Activated CD4-positive, alpha-beta T cell treated with anti-CD3 and anti-CD28 coated beads for 36 hours (primary cell): ENCODE results near the gene CEP44. TPM values are rescaled to one million over a fixed set of nuclear protein-coding genes. Genes with fewer than 3 reads are reported as not detected.

Source experiments
- ATAC-seq: fragments of 200-7000 bp; cut with Tn5 transposase; one replicate; pipeline ENCODE4 v1.10.0; 2021; ENCODE audit warnings: mild to moderate bottlenecking, moderate library complexity
- CTCF ChIA-PET: fragments of 350-600 bp; sonication (Branson Sonifier 250); formaldehyde crosslinking; loops from one replicate; lab custom pipeline; 2021; ENCODE audit warnings: antibody characterized with exemption; lab: Charles Lee
- POLR2A ChIA-PET: fragments of 350-600 bp; sonication (Branson Sonifier 250); formaldehyde crosslinking; loops from one replicate; lab custom pipeline; 2021; ENCODE audit warnings: antibody characterized with exemption, inconsistent platforms; lab: Charles Lee
- DNase-seq: peaks from one replicate; pipeline ENCODE4 v3.0.0-alpha.2; 2020
- H3K27ac Mint-ChIP-seq: one replicate; pipeline ENCODE4 v1.8.0; 2021; ENCODE audit warnings: mixed read lengths
- H3K27me3 Mint-ChIP-seq: one replicate; pipeline ENCODE4 v1.8.0; 2021; ENCODE audit warnings: mixed read lengths
- H3K36me3 Mint-ChIP-seq: one replicate; pipeline ENCODE4 v1.8.0; 2021; ENCODE audit warnings: low read depth, mixed read lengths
- H3K4me1 Mint-ChIP-seq: one replicate; pipeline ENCODE4 v1.8.0; 2021; ENCODE audit warnings: mixed read lengths
- H3K4me3 Mint-ChIP-seq: one replicate; pipeline ENCODE4 v1.8.0; 2021; ENCODE audit warnings: mild to moderate bottlenecking, moderate library complexity, mixed read lengths
- H3K9me3 Mint-ChIP-seq: one replicate; pipeline ENCODE4 v1.8.0; 2021; ENCODE audit warnings: low read depth, mixed read lengths
- intact Hi-C, 2 experiments: fragments of 100-400 bp; cut with DNase I in 1 of 2; cut with micrococcal nuclease in 1 of 2; formaldehyde crosslinking; loops; one replicate each; pipeline versions ENCODE4 v1.14.2 to v1.15.1; 2022 to 2024; cut with DNase I, micrococcal nuclease
- total RNA-seq, 2 experiments: library from RNA; stranded (reverse); gene quantifications; one replicate each; pipeline ENCODE4 v1.2.3, GENCODE V29; 2021

CEP44 gene
- total RNA-seq, 2 experiments from 2014 or later: 20.1 to 30.1 TPM

GRCh38 chr4:174305961-174306360 lies 22.2 kb downstream of the CEP44 start:
- Mint-ChIP-seq H3K36me3 (peaks cover 28% of the 10 kb centered on the region), H3K27me3 (no peaks in the 10 kb centered on the region), H3K4me3 (no peak overlapping the region), H3K4me1 (peaks cover under 1% of the 10 kb centered on the region), H3K9me3 (no peaks in the 10 kb centered on the region), H3K27ac (no peak overlapping the region)
- DNase-seq (no peak), ATAC-seq (no peak)
- POLR2A ChIA-PET: no interaction called here
- CTCF ChIA-PET: no interaction called here
- intact Hi-C loops: no loop called here

DNA sequence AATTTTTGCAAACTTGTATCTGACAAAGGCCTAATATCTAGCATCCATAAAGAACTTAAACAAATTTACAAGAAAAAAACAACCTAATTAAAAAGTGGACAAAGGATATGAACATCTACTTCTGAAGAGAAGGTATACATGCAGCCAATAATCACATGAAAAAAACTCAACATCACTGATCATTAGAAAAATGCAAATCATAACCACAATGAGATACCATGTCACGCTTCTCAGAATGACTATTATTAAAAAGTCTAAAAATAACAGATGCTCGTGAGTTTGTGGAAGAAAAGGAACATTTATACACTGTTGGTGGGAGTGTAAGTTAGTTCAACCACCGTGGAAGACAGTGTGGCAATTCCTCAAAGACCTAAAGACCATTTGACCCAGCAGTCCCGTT lies 24.0 kb downstream of the CEP44 start:
- intact Hi-C loops: no loop called here
- Mint-ChIP-seq H3K4me1 (no peaks in the 10 kb centered on the region), H3K4me3 (no peak overlapping the region), H3K9me3 (no peaks in the 10 kb centered on the region), H3K36me3 (peaks cover 26% of the 10 kb centered on the region), H3K27me3 (no peaks in the 10 kb centered on the region), H3K27ac (no peak overlapping the region)
- ATAC-seq (no peak), DNase-seq (no peak)
- ChIA-PET CTCF (no interaction called here), POLR2A (no interaction called here)

DNA sequence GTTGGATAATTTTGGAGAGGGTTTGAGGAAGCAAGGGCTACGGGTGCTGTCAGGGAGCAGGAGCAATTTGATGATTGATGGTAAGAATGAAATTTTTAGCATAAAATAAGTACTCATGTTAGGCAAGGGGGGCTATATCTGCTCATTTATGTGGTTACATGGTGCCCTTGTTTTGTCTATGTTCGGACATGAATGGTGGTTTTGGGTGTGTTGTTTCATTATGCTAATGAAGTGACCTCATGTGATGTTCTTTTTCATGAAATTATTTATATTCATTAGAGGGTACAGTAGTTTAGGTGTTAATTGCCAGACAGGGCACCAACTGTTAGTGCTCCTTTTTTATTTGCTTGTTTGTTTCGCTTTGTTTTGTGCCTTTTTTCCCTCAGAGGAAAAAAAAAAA lies 29.3 kb downstream of the CEP44 start:
- Mint-ChIP-seq H3K27ac (no peak overlapping the region), H3K9me3 (no peaks in the 10 kb centered on the region), H3K36me3 (peaks cover 23% of the 10 kb centered on the region), H3K27me3 (no peaks in the 10 kb centered on the region), H3K4me1 (no peaks in the 10 kb centered on the region), H3K4me3 (no peak overlapping the region)
- ChIA-PET POLR2A (no interaction called here), CTCF (no interaction called here)
- intact Hi-C loops: no loop called here
- DNase-seq (no peak), ATAC-seq (no peak)

GRCh38 chr4:174314274-174314673 lies 30.6 kb downstream of the CEP44 start:
- Mint-ChIP-seq H3K36me3 (peaks cover 17% of the 10 kb centered on the region), H3K4me1 (no peaks in the 10 kb centered on the region), H3K9me3 (no peaks in the 10 kb centered on the region), H3K27me3 (no peaks in the 10 kb centered on the region), H3K27ac (no peak overlapping the region), H3K4me3 (no peak overlapping the region)
- POLR2A ChIA-PET: no interaction called here
- CTCF ChIA-PET: interaction anchor here (0.7 kb wide), 1 partner anchor 15 kb away, joined by 3 read pairs; no protein-coding TSS in a partner anchor
- DNase-seq (no peak), ATAC-seq (no peak)
- intact Hi-C loops: no loop called here

DNA sequence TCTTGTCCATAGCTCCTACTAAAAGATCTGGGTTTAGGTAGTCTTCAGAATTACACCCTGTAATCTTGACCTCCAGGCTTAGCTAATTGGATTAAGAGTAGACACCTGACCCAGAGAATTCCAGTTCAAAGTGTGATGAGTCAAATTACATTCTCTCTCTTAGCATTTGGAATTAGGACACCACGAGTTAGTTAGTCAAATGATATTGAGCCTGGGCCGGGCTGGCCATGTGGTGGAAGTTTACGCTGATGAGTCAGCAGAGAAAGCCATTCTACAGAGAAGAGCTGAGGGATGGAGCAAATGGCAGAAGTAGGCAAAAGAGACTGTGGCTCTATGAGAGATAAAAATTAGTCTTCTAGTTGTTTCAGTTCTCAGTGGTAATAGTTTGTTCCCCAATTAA lies 31.1 kb downstream of the CEP44 start:
- H3K27me3 Mint-ChIP-seq: no peaks in the 10 kb centered on the region
- ATAC-seq: no peak
- no peak overlapping the region for H3K27ac Mint-ChIP-seq
- peaks cover 17% of the 10 kb centered on the region for H3K36me3 Mint-ChIP-seq
- no peaks in the 10 kb centered on the region for H3K4me1 Mint-ChIP-seq
- no peaks in the 10 kb centered on the region for H3K9me3 Mint-ChIP-seq
- no peak overlapping the region for H3K4me3 Mint-ChIP-seq
- ChIA-PET CTCF (interaction anchor here (0.6 to 0.7 kb wide), 3 partner anchors 15 to 1441 kb away, joined by 3 read pairs; no protein-coding TSS in a partner anchor), POLR2A (interaction anchor here (0.6 kb wide), 1 partner anchor 980 kb away, joined by 3 read pairs; the partner anchor contains the start of gene HMGB2)
- DNase-seq: no peak
- intact Hi-C loops: loop anchor here in 1 of 2 experiments (5.0 kb wide), 1 partner anchor 157 kb away; no protein-coding TSS in a partner anchor

DNA sequence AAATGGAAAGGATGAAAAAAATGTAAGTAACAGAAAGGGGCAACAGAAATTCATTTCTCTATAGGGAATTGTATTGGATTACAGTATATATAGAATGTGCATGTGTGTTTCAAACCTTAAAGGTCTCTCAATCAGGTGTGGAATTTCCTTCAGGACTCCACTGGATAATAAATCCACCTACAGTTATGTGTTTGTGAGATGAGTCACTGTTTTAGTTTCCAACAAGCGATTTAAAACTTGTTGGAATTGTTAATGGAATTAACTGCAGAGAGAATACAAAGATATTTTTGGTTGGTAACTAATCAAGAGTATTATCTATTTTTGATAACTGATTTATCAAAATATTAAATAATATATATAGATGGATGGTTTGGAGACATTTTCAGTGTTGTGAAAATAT lies 32.8 kb downstream of the CEP44 start:
- DNase-seq: no peak
- no peaks in the 10 kb centered on the region for H3K4me1 Mint-ChIP-seq
- intact Hi-C loops: loop anchor here in 1 of 2 experiments (5.0 kb wide), 1 partner anchor 159 kb away; no protein-coding TSS in a partner anchor
- ChIA-PET CTCF (no interaction called here), POLR2A (no interaction called here)
- H3K4me3 Mint-ChIP-seq: no peak overlapping the region
- H3K27me3 Mint-ChIP-seq: no peaks in the 10 kb centered on the region
- ATAC-seq: no peak
- no peak overlapping the region for H3K27ac Mint-ChIP-seq
- peaks cover 17% of the 10 kb centered on the region for H3K36me3 Mint-ChIP-seq
- H3K9me3 Mint-ChIP-seq: no peaks in the 10 kb centered on the region

GRCh38 chr4:174316954-174317353 lies 33.2 kb downstream of the CEP44 start:
- no peak for ATAC-seq
- ChIA-PET POLR2A (no interaction called here), CTCF (no interaction called here)
- H3K9me3 Mint-ChIP-seq: no peaks in the 10 kb centered on the region
- no peak for DNase-seq
- no peak overlapping the region for H3K4me3 Mint-ChIP-seq
- H3K27me3 Mint-ChIP-seq: no peaks in the 10 kb centered on the region
- no peak overlapping the region for H3K27ac Mint-ChIP-seq
- H3K4me1 Mint-ChIP-seq: no peaks in the 10 kb centered on the region
- peaks cover 17% of the 10 kb centered on the region for H3K36me3 Mint-ChIP-seq
- intact Hi-C loops: loop anchor here in 1 of 2 experiments (5.0 kb wide), 1 partner anchor 160 kb away; no protein-coding TSS in a partner anchor

DNA sequence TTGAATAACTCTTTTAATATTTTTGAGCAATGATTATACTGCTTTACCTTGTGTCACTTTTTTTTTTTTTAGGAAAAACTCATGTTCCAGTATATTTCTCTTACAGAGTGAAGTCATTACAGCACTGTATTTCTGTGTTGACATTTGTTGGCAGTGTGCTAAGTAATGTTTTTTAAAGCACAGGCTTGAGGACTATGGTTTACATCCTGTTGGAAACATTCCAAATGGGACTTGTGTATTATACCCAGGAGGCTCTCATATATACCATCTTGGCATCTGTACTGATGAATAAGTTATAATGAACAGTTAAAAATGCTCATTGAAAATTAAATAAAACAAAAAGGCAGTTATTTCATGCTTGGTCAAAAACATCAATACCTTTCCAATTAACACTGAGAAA lies 33.8 kb downstream of the CEP44 start:
- Mint-ChIP-seq H3K9me3 (no peaks in the 10 kb centered on the region), H3K4me1 (no peaks in the 10 kb centered on the region), H3K36me3 (peaks cover 16% of the 10 kb centered on the region), H3K27me3 (no peaks in the 10 kb centered on the region), H3K4me3 (no peak overlapping the region), H3K27ac (no peak overlapping the region)
- ATAC-seq: no peak
- no peak for DNase-seq
- CTCF ChIA-PET: interaction anchor here (0.6 to 1.8 kb wide), 2 partner anchors 94 to 818 kb away, joined by 3 to 10 read pairs; no protein-coding TSS in a partner anchor
- intact Hi-C loops: loop anchor here in 1 of 2 experiments (5.0 kb wide), 1 partner anchor 160 kb away; no protein-coding TSS in a partner anchor
- POLR2A ChIA-PET: no interaction called here

- DNase-seq (no peak), ATAC-seq (no peak)
- H3K36me3 Mint-ChIP-seq: peaks cover 9% of the 10 kb centered on the region
- no peaks in the 10 kb centered on the region for H3K9me3 Mint-ChIP-seq
- no peaks in the 10 kb centered on the region for H3K4me1 Mint-ChIP-seq
- no peak overlapping the region for H3K4me3 Mint-ChIP-seq
- H3K27ac Mint-ChIP-seq: no peak overlapping the region
- POLR2A ChIA-PET: no interaction called here
- H3K27me3 Mint-ChIP-seq: no peaks in the 10 kb centered on the region
- CTCF ChIA-PET: interaction anchor here (0.6 to 2.0 kb wide), 7 partner anchors 14 to 897 kb away, joined by 3 to 10 read pairs (median 5); no protein-coding TSS in a partner anchor
- intact Hi-C loops: loop anchor here (1.0 to 5.0 kb wide), 3 partner anchors 97 to 813 kb away; no protein-coding TSS in a partner anchor
Observed at GRCh38 chr4:174318829-174319764, 35.4 kb downstream of the CEP44 start.

- POLR2A ChIA-PET: no interaction called here
- Mint-ChIP-seq H3K9me3 (no peaks in the 10 kb centered on the region), H3K36me3 (peaks cover 4% of the 10 kb centered on the region), H3K4me1 (no peaks in the 10 kb centered on the region), H3K27me3 (no peaks in the 10 kb centered on the region), H3K27ac (no peak overlapping the region), H3K4me3 (no peak overlapping the region)
- DNase-seq (no peak), ATAC-seq (no peak)
- CTCF ChIA-PET: interaction anchor here (1.0 to 2.0 kb wide), 3 partner anchors 18 to 101 kb away, joined by 4 to 8 read pairs (median 4); no protein-coding TSS in a partner anchor
- intact Hi-C loops: no loop called here
Observed at GRCh38 chr4:174320494-174321199, 36.9 kb downstream of the CEP44 start.

GRCh38 chr4:174324236-174324635 lies 40.5 kb downstream of the CEP44 start:
- intact Hi-C loops: no loop called here
- POLR2A ChIA-PET: no interaction called here
- no peaks in the 10 kb centered on the region for H3K27me3 Mint-ChIP-seq
- no peaks in the 10 kb centered on the region for H3K9me3 Mint-ChIP-seq
- H3K4me1 Mint-ChIP-seq: no peaks in the 10 kb centered on the region
- H3K4me3 Mint-ChIP-seq: no peak overlapping the region
- no peak overlapping the region for H3K27ac Mint-ChIP-seq
- ATAC-seq: no peak
- DNase-seq: no peak
- CTCF ChIA-PET: no interaction called here
- no peaks in the 10 kb centered on the region for H3K36me3 Mint-ChIP-seq
